Mesenteric fat pad (tissue), 1 donor: ENCODE data around the gene HOXC9. TPM values are rescaled to one million over a fixed set of nuclear protein-coding genes. Genes with fewer than 3 reads are reported as not detected.

Experiments
- DNase-seq: peaks from one replicate; pipeline ENCODE4 v3.0.0-alpha.2; 2020; ENCODE audit warnings: low spot score
- total RNA-seq: library from RNA; stranded (reverse); fragmentation: NEBNext Ultra II Directional; extraction: Animal tissue kit (Norgen Biotek cat#: 25700); gene quantifications from one replicate; pipeline ENCODE4 v1.2.1, GENCODE V29; 2021
- donor health status: DM: yes; HTN: yes; CAD: no.

HOXC9 gene
- total RNA-seq, 1 donor from 2014 or later = 0.42 TPM

GRCh38 chr12:53975479-53976152 is 24.3 kb upstream of the HOXC9 start:
- DNase-seq = no peak

- no peak for DNase-seq
Measured at GRCh38 chr12:53976172-53976822, 23.7 kb upstream of the HOXC9 start.

- no peak for DNase-seq
Measured at GRCh38 chr12:53976823-53977595, 23.0 kb upstream of the HOXC9 start.

- no peak for DNase-seq
Measured at GRCh38 chr12:53977596-53978445, 22.1 kb upstream of the HOXC9 start.

GRCh38 chr12:53978477-53979356 is 21.2 kb upstream of the HOXC9 start:
- DNase-seq = no peak

GRCh38 chr12:53980104-53980801 is 19.7 kb upstream of the HOXC9 start:
- no peak for DNase-seq

GRCh38 chr12:53980802-53981496 is 19.0 kb upstream of the HOXC9 start:
- DNase-seq = no peak

- no peak for DNase-seq
Measured at GRCh38 chr12:53981634-53982565, 18.1 kb upstream of the HOXC9 start.

GRCh38 chr12:53982648-53983567 is 17.1 kb upstream of the HOXC9 start:
- DNase-seq = no peak

- DNase-seq = no peak
Measured at GRCh38 chr12:53983568-53983949, 16.4 kb upstream of the HOXC9 start.

- no peak for DNase-seq
Measured at GRCh38 chr12:53983950-53984572, 15.9 kb upstream of the HOXC9 start.

- no peak for DNase-seq
Measured at GRCh38 chr12:53984901-53985691, 14.9 kb upstream of the HOXC9 start, which contains the start of gene HOXC10. Gene HOXC10, plus strand, starts transcription at chr12:53985146. Its CDS starts 114 bp downstream, at chr12:53985260.

GRCh38 chr12:53985692-53985993 is 14.3 kb upstream of the HOXC9 start:
- DNase-seq = no peak

GRCh38 chr12:53985994-53986685 is 13.8 kb upstream of the HOXC9 start:
- no peak for DNase-seq
